H1 (cell line): ENCODE data around the gene ANO2. TPM values are rescaled to one million over a fixed set of nuclear protein-coding genes. Genes with fewer than 3 reads are reported as not detected.

ENCODE experiments used
- CTCF ChIA-PET: fragments of 300-600 bp; sonication (Branson Sonifier 250); formaldehyde crosslinking; loops from one replicate; lab custom pipeline; 2021; ENCODE audit not compliant: partially characterized antibody; lab: Charles Lee
- POLR2A ChIA-PET: fragments of 300-600 bp; sonication (Branson Sonifier 250); formaldehyde crosslinking; loops from one replicate; lab custom pipeline; 2021; ENCODE audit warnings: inconsistent platforms; ENCODE audit not compliant: partially characterized antibody; lab: Charles Lee
- DNase-seq, 2 experiments: peaks; one replicate each; pipeline versions ENCODE4 v3.0.0 to v3.0.0-alpha.2; 2010 to 2022; ENCODE audit warnings: low spot score in 2 of 2, low read depth in 1 of 2, mixed read lengths in 1 of 2
- FAIRE-seq: peaks from 2 replicates; lab custom pipeline; 2011; peaks lifted over from hg19 to GRCh38; lab: Jason Lieb, UNC
- H2AFZ ChIP-seq: 2 replicates; pipeline ENCODE4 v1.8.1; 2012; ENCODE audit warnings: low read length, inconsistent platforms
- H2AK5ac ChIP-seq: 2 replicates; pipeline ENCODE4 v1.6.1; 2013; ENCODE audit warnings: low read depth, low read length
- H2BK120ac ChIP-seq: replicated peaks from 2 replicates; pipeline ENCODE3; 2013; ENCODE audit warnings: low read depth, low read length, inconsistent platforms
- H2BK12ac ChIP-seq: 2 replicates; pipeline ENCODE4 v1.6.1; 2013; ENCODE audit warnings: low read depth, low read length
- H2BK15ac ChIP-seq: 2 replicates; pipeline ENCODE4 v1.6.1; 2013; ENCODE audit warnings: low read length
- H2BK20ac ChIP-seq: 2 replicates; pipeline ENCODE4 v1.6.1; 2013; ENCODE audit warnings: low read length
- H2BK5ac ChIP-seq: 2 replicates; pipeline ENCODE4 v1.6.1; 2013; ENCODE audit warnings: low read depth, low read length
- H3K14ac ChIP-seq: 2 replicates; pipeline ENCODE4 v1.6.1; 2013; ENCODE audit warnings: inconsistent platforms; ENCODE audit not compliant: insufficient read length
- H3K18ac ChIP-seq: 2 replicates; pipeline ENCODE4 v1.6.1; 2013; ENCODE audit warnings: low read length; ENCODE audit errors: extremely low read depth
- H3K23ac ChIP-seq: 2 replicates; pipeline ENCODE4 v1.6.1; 2013; ENCODE audit warnings: inconsistent platforms; ENCODE audit not compliant: insufficient read length
- H3K23me2 ChIP-seq: 2 replicates; pipeline ENCODE4 v1.6.1; 2013; ENCODE audit warnings: low read depth, low read length
- H3K27ac ChIP-seq: 2 replicates; pipeline ENCODE4 v1.6.1; 2011; ENCODE audit warnings: low read depth, low read length, inconsistent platforms
- H3K27me3 ChIP-seq, 4 experiments: replicated peaks in 1 of 4; 1 replicate in 1 of 4; 2 replicates in 3 of 4; pipeline versions ENCODE4 v1.6.1 to v1.8.1; 2011 to 2013; ENCODE audit warnings: low read length in 3 of 4, mild to moderate bottlenecking in 3 of 4, inconsistent platforms in 2 of 4, mixed read lengths in 2 of 4, moderate library complexity in 1 of 4; ENCODE audit not compliant: control insufficient read depth in 3 of 4, insufficient read depth in 3 of 4; ENCODE audit errors: extremely low read depth in 1 of 4
- H3K36me3 ChIP-seq, 4 experiments: 2 replicates each; pipeline versions ENCODE4 v1.6.1 to v1.8.1; 2011 to 2013; ENCODE audit warnings: mild to moderate bottlenecking in 4 of 4, low read length in 3 of 4, moderate library complexity in 2 of 4, control low read depth in 1 of 4, inconsistent platforms in 1 of 4; ENCODE audit not compliant: insufficient read depth in 4 of 4, control insufficient read depth in 2 of 4
- H3K4ac ChIP-seq: replicated peaks from 2 replicates; pipeline ENCODE3; 2013; ENCODE audit warnings: low read length, low read depth, mixed read lengths, inconsistent platforms; ENCODE audit not compliant: insufficient read length
- H3K4me1 ChIP-seq, 4 experiments: replicated peaks in 1 of 4; 1 replicate in 1 of 4; 2 replicates in 3 of 4; pipeline versions ENCODE4 v1.6.1 to v1.8.1; 2011 to 2013; ENCODE audit warnings: low read length in 3 of 4, inconsistent platforms in 2 of 4, mixed read lengths in 1 of 4; ENCODE audit not compliant: insufficient read depth in 4 of 4, control insufficient read depth in 3 of 4
- H3K4me2 ChIP-seq, 2 experiments: 2 replicates each; pipeline versions ENCODE4 v1.6.1 to v1.8.1; 2011 to 2013; ENCODE audit warnings: low read depth in 2 of 2, low read length in 2 of 2, control low read depth in 1 of 2, inconsistent platforms in 1 of 2, mild to moderate bottlenecking in 1 of 2; ENCODE audit not compliant: insufficient read depth in 1 of 2
- H3K4me3 ChIP-seq, 4 experiments: fragments of 200-600, 300-600 bp in 1 of 4; sonication (generic), shearing (Covaris generic), sonication (Bioruptor Twin) in 1 of 4; 2 replicates each; pipeline versions ENCODE4 v1.5.1 to v1.8.1; 2011 to 2016; ENCODE audit warnings: low read length in 4 of 4, low read depth in 3 of 4, control low read depth in 2 of 4, inconsistent platforms in 2 of 4, mild to moderate bottlenecking in 2 of 4, mixed read lengths in 1 of 4, moderate library complexity in 1 of 4; ENCODE audit not compliant: insufficient read depth in 2 of 4; ENCODE audit errors: extremely low read depth in 1 of 4
- H3K56ac ChIP-seq: replicated peaks from 2 replicates; pipeline ENCODE3; 2013; ENCODE audit warnings: low read depth, mild to moderate bottlenecking, mixed read lengths, low read length, inconsistent platforms; ENCODE audit not compliant: insufficient read length
- H3K79me1 ChIP-seq: 2 replicates; pipeline ENCODE4 v1.6.1; 2013; ENCODE audit warnings: low read depth, low read length, control low read depth
- H3K79me2 ChIP-seq, 2 experiments: 2 replicates each; pipeline versions ENCODE4 v1.6.1 to v1.8.1; 2012 to 2013; ENCODE audit warnings: low read length in 2 of 2, mild to moderate bottlenecking in 2 of 2, inconsistent platforms in 1 of 2; ENCODE audit not compliant: insufficient read depth in 2 of 2, control insufficient read depth in 1 of 2
- H3K9ac ChIP-seq, 4 experiments: replicated peaks in 1 of 4; 1 replicate in 1 of 4; 2 replicates in 3 of 4; pipeline versions ENCODE4 v1.6.1 to v1.8.1; 2011 to 2013; ENCODE audit warnings: low read depth in 3 of 4, low read length in 3 of 4, control low read depth in 2 of 4, mild to moderate bottlenecking in 2 of 4, moderate library complexity in 2 of 4, inconsistent platforms in 1 of 4; ENCODE audit errors: extremely low read depth in 1 of 4
- H3K9me3 ChIP-seq, 2 experiments: 2 replicates each; pipeline versions ENCODE4 v1.6.1 to v1.8.1; 2012 to 2013; ENCODE audit warnings: mild to moderate bottlenecking in 2 of 2, moderate library complexity in 2 of 2, control low read depth in 1 of 2, inconsistent platforms in 1 of 2, low read depth in 1 of 2, low read length in 1 of 2, mixed read lengths in 1 of 2; ENCODE audit not compliant: insufficient read depth in 2 of 2
- H4K20me1 ChIP-seq, 2 experiments: replicated peaks in 1 of 2; 2 replicates each; pipeline versions ENCODE3 to v1.8.1; 2011 to 2013; ENCODE audit warnings: inconsistent platforms in 2 of 2, low read length in 2 of 2, mild to moderate bottlenecking in 1 of 2; ENCODE audit not compliant: insufficient read depth in 2 of 2, control insufficient read depth in 1 of 2
- H4K5ac ChIP-seq: 2 replicates; pipeline ENCODE4 v1.6.1; 2013; ENCODE audit warnings: low read length, low read depth, mixed read lengths, inconsistent platforms; ENCODE audit not compliant: insufficient read length
- H4K8ac ChIP-seq: 2 replicates; pipeline ENCODE4 v1.8.0; 2013; ENCODE audit warnings: mild to moderate bottlenecking, moderate library complexity, low read length, inconsistent platforms; ENCODE audit not compliant: insufficient read depth; ENCODE audit errors: extremely low read depth
- H4K91ac ChIP-seq: replicated peaks from 2 replicates; pipeline ENCODE3; 2013; ENCODE audit warnings: low read length, mixed read lengths, inconsistent platforms; ENCODE audit not compliant: insufficient read length
- BRCA1 ChIP-seq: IDR thresholded peaks from 2 replicates; pipeline ENCODE4 v1.6.1; 2012; ENCODE audit warnings: low read depth, low read length, improper control_type of control experiment
- CBX8 ChIP-seq: fragments of 300-800, 300-1000 bp; sonication (generic); IDR thresholded peaks from 2 replicates; pipeline ENCODE4 v1.7.1; 2016; ENCODE audit warnings: low read depth, low read length, borderline replicate concordance
- EP300 ChIP-seq, 2 experiments: IDR thresholded peaks; 1 replicate in 1 of 2; 2 replicates in 1 of 2; pipeline ENCODE4 v1.6.1; 2011 to 2012; ENCODE audit warnings: low read depth in 2 of 2, low read length in 2 of 2, mild to moderate bottlenecking in 2 of 2, borderline replicate concordance in 1 of 2, inconsistent platforms in 1 of 2, moderate library complexity in 1 of 2
- HDAC2 ChIP-seq, 2 experiments: fragments of 300-600 bp in 1 of 2; sonication (generic) in 1 of 2; IDR thresholded peaks; 2 replicates each; pipeline ENCODE4 v1.6.1; 2011 to 2012; ENCODE audit warnings: low read depth in 2 of 2, low read length in 2 of 2, mild to moderate bottlenecking in 2 of 2, moderate library complexity in 2 of 2, borderline replicate concordance in 1 of 2, inconsistent platforms in 1 of 2
- HDAC6 ChIP-seq: IDR thresholded peaks from one replicate; pipeline ENCODE4 v1.7.1; 2012; ENCODE audit warnings: low read depth, mild to moderate bottlenecking, inconsistent platforms, low read length, moderate library complexity
- PHF8 ChIP-seq: fragments of 200-600 bp; sonication (generic); conservative IDR thresholded peaks from 2 replicates; pipeline ENCODE4 v1.7.1; 2012; ENCODE audit warnings: low read depth, mild to moderate bottlenecking, inconsistent platforms, low read length, moderate library complexity
- POLR2AphosphoS5 ChIP-seq: IDR thresholded peaks from 2 replicates; pipeline ENCODE4 v1.6.1; 2011; ENCODE audit warnings: low read depth, low read length
- RXRA ChIP-seq: IDR thresholded peaks from 2 replicates; pipeline ENCODE4 v1.6.1; 2011; ENCODE audit warnings: low read depth, mild to moderate bottlenecking, low read length, moderate library complexity; ENCODE audit not compliant: insufficient read depth
- SIRT6 ChIP-seq: IDR thresholded peaks from one replicate; pipeline ENCODE4 v1.7.1; 2012; ENCODE audit warnings: low read length, inconsistent platforms
- SP1 ChIP-seq: IDR thresholded peaks from 2 replicates; pipeline ENCODE4 v1.6.1; 2011; ENCODE audit warnings: low read depth, low read length
- ZNF274 ChIP-seq: IDR thresholded peaks from 2 replicates; pipeline ENCODE4 v1.7.0; 2012; ENCODE audit warnings: low read length, borderline replicate concordance; ENCODE audit errors: extremely low read depth
- WGBS, 2 experiments: shearing (Covaris generic) in 1 of 2; methylation state at CpG; one replicate each; pipeline versions ENCODE4 v1.1.6 to v1.1.7; 2013 to 2015; ENCODE audit warnings: low lambda C conversion rate in 2 of 2, mixed read lengths in 2 of 2, inconsistent platforms in 1 of 2, low coverage in 1 of 2, missing lambda C conversion rate in 1 of 2; ENCODE audit not compliant: insufficient replicate concordance in 2 of 2, insufficient coverage in 1 of 2, insufficient read length in 1 of 2; ENCODE audit errors: extremely low coverage in 1 of 2, missing lambda C conversion rate in 1 of 2; 5-methylcytosine and 5-hydroxymethylcytosine counted together
- polyA plus RNA-seq, 7 experiments: library from polyadenylated mRNA; depleted of rRNA in 3 of 7; stranded (reverse) in 5 of 7; unstranded in 2 of 7; fragments of >200 nt in 5 of 7; fragments of 200-250 nt in 2 of 7; gene quantifications; 1 replicate in 5 of 7; 2 replicates in 1 of 7; 4 replicates in 1 of 7; pipeline versions ENCODE4 v1.2.1 to v1.2.3, GENCODE V29; 2011 to 2013; ENCODE audit warnings: missing spikeins in 2 of 7, mixed read lengths in 2 of 7
- total RNA-seq: library from RNA; stranded (reverse); fragmentation: NEBNext Ultra II Directional; extraction: Animal tissue kit (Norgen Biotek cat#: 25700); gene quantifications from 2 replicates; pipeline ENCODE4 v1.2.1, GENCODE V29; 2021

The ANO2 gene
- total and polyA plus RNA-seq, 2 of the 8 experiments (the other 6 are each of a cell fraction or from before 2014, with no cell fraction given) = 1.9 to 5.5 TPM

DNA sequence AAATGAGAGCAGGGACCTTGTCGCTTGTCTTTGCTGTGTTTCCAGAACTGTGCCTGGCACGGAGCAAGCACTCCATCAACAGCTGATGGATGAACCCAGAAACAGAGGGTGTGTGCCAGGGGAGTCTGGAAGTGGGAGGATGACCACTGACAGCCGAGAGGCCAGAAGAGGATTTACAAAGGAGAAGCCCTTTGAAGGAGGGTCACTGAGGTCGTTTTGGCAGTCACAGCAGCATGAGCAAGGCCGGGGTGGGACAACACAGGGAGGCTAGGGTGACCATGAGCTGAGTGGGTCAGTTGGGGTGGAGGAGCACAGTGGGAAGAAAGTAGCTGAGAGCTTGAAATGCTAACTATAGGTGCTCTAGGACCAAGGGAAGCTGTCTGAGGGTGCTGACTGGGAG, 313.6 kb downstream of the ANO2 start:
- H3K27ac ChIP-seq = no peak overlapping the region
- H2BK15ac ChIP-seq = no peak overlapping the region
- no peaks in the 10 kb centered on the region for H3K79me1 ChIP-seq
- H3K14ac ChIP-seq = no peak overlapping the region
- H3K4me2 ChIP-seq = no peak overlapping the region
- H2AFZ ChIP-seq = no peak overlapping the region
- no peak overlapping the region for H3K23ac ChIP-seq
- H3K36me3 ChIP-seq = no peaks in the 10 kb centered on the region
- H3K4me1 ChIP-seq = no peaks in the 10 kb centered on the region
- H3K4ac ChIP-seq = no peak overlapping the region
- H3K27me3 ChIP-seq = no peaks in the 10 kb centered on the region; a peak in 1 of 7 replicates
- ChIA-PET POLR2A (no interaction called here), CTCF (interaction anchor here (5.5 kb wide), 1 partner anchor 18 kb away, joined by 32 read pairs; no protein-coding TSS in a partner anchor)
- no peak overlapping the region for H2AK5ac ChIP-seq
- DNase-seq (no peak), FAIRE-seq (no peak)
- 84% methylated on average over 5 of the region's 5 CpGs; no CpG with 5 or more reads in 1 of the 2 experiments for WGBS, 2 experiments
- H2BK20ac ChIP-seq = no peak overlapping the region
- H3K9ac ChIP-seq = no peak overlapping the region
- no peak overlapping the region for H3K18ac ChIP-seq
- no peak overlapping the region for H2BK120ac ChIP-seq
- H3K23me2 ChIP-seq = no peaks in the 10 kb centered on the region; the same call in 1 of the 2 replicates
- H3K56ac ChIP-seq = no peak overlapping the region
- no peak overlapping the region for H2BK12ac ChIP-seq
- H3K4me3 ChIP-seq = no peak overlapping the region
- H4K20me1 ChIP-seq = no peaks in the 10 kb centered on the region
- H4K91ac ChIP-seq = no peak overlapping the region
- no peak overlapping the region for H4K5ac ChIP-seq
- no peak overlapping the region for H4K8ac ChIP-seq
- H2BK5ac ChIP-seq = no peak overlapping the region; the same call in 1 of the 2 replicates
- no peaks in the 10 kb centered on the region for H3K79me2 ChIP-seq
- H3K9me3 ChIP-seq = no peaks in the 10 kb centered on the region
- TF ChIP-seq CBX8 = no peak
- no peak for TF ChIP-seq PHF8
- no peak for TF ChIP-seq BRCA1
- no peak for TF ChIP-seq EP300 (IDR thresholded peaks at IDR 0.05; ENCODE audit: borderline replicate concordance in 1 of 2, low read depth in 2 of 2, low read length in 2 of 2)
- TF ChIP-seq RXRA = no peak
- no peak for TF ChIP-seq HDAC6
- TF ChIP-seq HDAC2 (IDR thresholded peaks at IDR 0.05; ENCODE audit: borderline replicate concordance in 1 of 2, low read depth in 2 of 2, low read length in 2 of 2) = no peak
- TF ChIP-seq ZNF274 = no peak
- no peak for TF ChIP-seq POLR2AphosphoS5
- no peak for TF ChIP-seq SP1
- no peak for TF ChIP-seq SIRT6
